B cell (primary cell): ENCODE data around the gene DNPH1.

Source experiments
- CTCF ChIP-seq: fragments of 200-600 bp; IDR thresholded peaks from one replicate; pipeline ENCODE4 v1.8.0; 2022; ENCODE audit warnings: antibody characterized with exemption, mild to moderate bottlenecking
- EZH2 ChIP-seq: IDR thresholded peaks from 2 replicates; pipeline ENCODE4 v1.6.1; 2012; ENCODE audit warnings: borderline replicate concordance, low read depth, mild to moderate bottlenecking, moderate library complexity, low read length; ENCODE audit not compliant: insufficient read depth, poor library complexity, severe bottlenecking

- TF ChIP-seq CTCF, result no peak
- TF ChIP-seq EZH2, result no peak
Measured at GRCh38 chr6:43248101-43248500, 18.8 kb upstream of the DNPH1 start.
